ENCODE measurements around the gene ITSN2.

DNA sequence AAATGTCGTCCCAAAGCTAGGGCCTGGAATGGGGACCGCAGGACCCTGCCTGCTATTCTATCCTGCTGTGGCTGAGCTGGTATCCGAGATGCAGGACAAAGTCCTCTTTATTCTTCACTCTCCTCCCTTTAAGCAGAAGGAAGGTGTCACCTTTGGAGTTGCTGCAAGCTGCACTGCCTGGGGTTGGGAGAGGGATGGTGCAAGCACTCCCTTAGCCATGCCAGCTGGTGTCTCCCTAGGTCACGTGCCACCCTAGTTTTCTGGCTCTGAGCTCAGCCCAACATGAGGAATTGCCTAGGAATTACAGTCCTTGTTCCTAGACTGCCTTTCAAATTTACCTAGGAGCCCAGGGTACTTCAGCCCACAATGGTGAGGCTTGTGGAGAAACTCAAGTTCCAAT, 206.9 kb downstream of the ITSN2 start:
- no peak for TF ChIP-seq TAF1 (IDR thresholded peaks at IDR 0.05; ENCODE audit: low read depth, low read length)
- TF ChIP-seq POLR2A (IDR thresholded peaks at IDR 0.05; ENCODE audit: low read depth, low read length), result no peak
- no peak for TF ChIP-seq POLR2AphosphoS5 (IDR thresholded peaks at IDR 0.05; ENCODE audit: low read depth, low read length)
- no peak for TF ChIP-seq SPI1 (IDR thresholded peaks at IDR 0.05; ENCODE audit: low read depth, low read length)
- TF ChIP-seq PAX5 (IDR thresholded peaks at IDR 0.05; ENCODE audit: insufficient read depth, low read length, severe bottlenecking), result no peak
- TF ChIP-seq POU2F2 (IDR thresholded peaks at IDR 0.05; ENCODE audit: low read depth, low read length), result no peak
